Measurements from ENCODE around the gene AMER2.

The AMER2 gene

GRCh38 chr13:25171517-25172302 lies at the start of gene AMER2:
AMER2 (minus strand) TSS chr13:25172288; CDS start chr13:25171619, 669 bp downstream.
- peak; percentile 72 to 91 for DNase-seq

- no peak for DNase-seq
These were observed 45.9 kb upstream of the AMER2 start for GRCh38 chr13:25218019-25218418.

- DNase-seq, result no peak
These were observed 45.2 kb upstream of the AMER2 start for GRCh38 chr13:25217023-25217885.

- no peak for DNase-seq
These were observed 43.1 kb upstream of the AMER2 start for GRCh38 chr13:25215253-25215575.

- DNase-seq, result no peak
These were observed 42.6 kb upstream of the AMER2 start for GRCh38 chr13:25214491-25215252.

GRCh38 chr13:25213715-25214114 lies 41.6 kb upstream of the AMER2 start:
- DNase-seq, result no peak

GRCh38 chr13:25210842-25211569 lies 38.9 kb upstream of the AMER2 start:
- DNase-seq, result no peak

GRCh38 chr13:25207291-25207810 lies 35.3 kb upstream of the AMER2 start:
- DNase-seq, result no peak

- peak in 1 of 2 experiments; percentile 28 for DNase-seq
These were observed 32.8 kb upstream of the AMER2 start for GRCh38 chr13:25204863-25205262.

GRCh38 chr13:25203127-25203740 lies 31.1 kb upstream of the AMER2 start:
- DNase-seq, result peak; percentile 61 to 85

GRCh38 chr13:25200783-25201182 lies 28.7 kb upstream of the AMER2 start:
- no peak for DNase-seq

- DNase-seq, result peak; percentile 80 to 87
These were observed 26.6 kb upstream of the AMER2 start for GRCh38 chr13:25198647-25199046.

- DNase-seq, result no peak
These were observed 24.9 kb upstream of the AMER2 start for GRCh38 chr13:25196971-25197370.

GRCh38 chr13:25192936-25193335 lies 20.8 kb upstream of the AMER2 start:
- no peak for DNase-seq

GRCh38 chr13:25192489-25192888 lies 20.4 kb upstream of the AMER2 start:
- DNase-seq, result no peak

GRCh38 chr13:25192052-25192451 lies 20.0 kb upstream of the AMER2 start:
- DNase-seq, result no peak

GRCh38 chr13:25190771-25191170 lies 18.7 kb upstream of the AMER2 start:
- no peak for DNase-seq

- no peak for DNase-seq
These were observed 18.2 kb upstream of the AMER2 start for GRCh38 chr13:25190256-25190655.

- DNase-seq, result no peak
These were observed 15.5 kb upstream of the AMER2 start for GRCh38 chr13:25187596-25187995.

GRCh38 chr13:25186187-25186586 lies 14.1 kb upstream of the AMER2 start:
- DNase-seq, result no peak

GRCh38 chr13:25181597-25181996 lies 9.5 kb upstream of the AMER2 start:
- no peak for DNase-seq

Data from NCI-H526 (cell line).